GM21723 (cell line): Measurements from ENCODE around the gene SLC38A9.

Source experiments
- ATAC-seq: cut with Tn5 transposase; IDR thresholded peaks from one replicate; pipeline ENCODE4 v1.9.1; 2021; ENCODE audit warnings: mild to moderate bottlenecking, moderate library complexity; ENCODE audit not compliant: unreplicated experiment

The SLC38A9 gene

GRCh38 chr5:55665065-55665464 is 47.1 kb downstream of the SLC38A9 start:
- ATAC-seq = no peak

GRCh38 chr5:55657443-55657842 is 54.7 kb downstream of the SLC38A9 start:
- no peak for ATAC-seq

- no peak for ATAC-seq
These were observed 61.7 kb downstream of the SLC38A9 start for GRCh38 chr5:55650386-55650785.

- no peak for ATAC-seq
These were observed 62.2 kb downstream of the SLC38A9 start for GRCh38 chr5:55649963-55650362.

- ATAC-seq = no peak
These were observed 66.8 kb downstream of the SLC38A9 start for GRCh38 chr5:55645304-55645703.

GRCh38 chr5:55638455-55638854 is 73.7 kb downstream of the SLC38A9 start:
- ATAC-seq = no peak

GRCh38 chr5:55638051-55638450 is 74.1 kb downstream of the SLC38A9 start:
- ATAC-seq = no peak

- ATAC-seq = no peak
These were observed 75.4 kb downstream of the SLC38A9 start for GRCh38 chr5:55636683-55637082.

- ATAC-seq = no peak
These were observed 75.9 kb downstream of the SLC38A9 start for GRCh38 chr5:55636177-55636576.

GRCh38 chr5:55634866-55635265 is 77.3 kb downstream of the SLC38A9 start:
- ATAC-seq = no peak

- ATAC-seq = no peak
These were observed 77.8 kb downstream of the SLC38A9 start for GRCh38 chr5:55634209-55634805.

- ATAC-seq = no peak
These were observed 78.4 kb downstream of the SLC38A9 start for GRCh38 chr5:55633574-55634208.

- no peak for ATAC-seq
These were observed 82.3 kb downstream of the SLC38A9 start for GRCh38 chr5:55629815-55630214.

GRCh38 chr5:55626790-55627189 is 85.3 kb downstream of the SLC38A9 start:
- ATAC-seq = no peak

GRCh38 chr5:55625913-55626312 is 86.2 kb downstream of the SLC38A9 start:
- ATAC-seq = no peak

- no peak for ATAC-seq
These were observed 86.6 kb downstream of the SLC38A9 start for GRCh38 chr5:55625589-55625909.

- no peak for ATAC-seq
These were observed 87.1 kb downstream of the SLC38A9 start for GRCh38 chr5:55624841-55625588.

- ATAC-seq = no peak
These were observed 88.3 kb downstream of the SLC38A9 start for GRCh38 chr5:55623789-55624188.

- ATAC-seq = no peak
These were observed 89.7 kb downstream of the SLC38A9 start for GRCh38 chr5:55622460-55622859.

- no peak for ATAC-seq
These were observed 90.9 kb downstream of the SLC38A9 start for GRCh38 chr5:55621229-55621628.

- no peak for ATAC-seq
These were observed 91.4 kb downstream of the SLC38A9 start for GRCh38 chr5:55620766-55621160.

GRCh38 chr5:55620009-55620765 is 91.9 kb downstream of the SLC38A9 start:
- no peak for ATAC-seq
